BJ (cell line): ENCODE measurements around the gene DNAJB1. TPM values are rescaled to one million over a fixed set of nuclear protein-coding genes. Genes with fewer than 3 reads are reported as not detected.

Experiments
- CTCF ChIA-PET: fragments of 350-600 bp; formaldehyde crosslinking; extraction: SDS; loops from one replicate; lab custom pipeline; 2021; ENCODE audit warnings: antibody characterized with exemption, inconsistent platforms; lab: Yijun Ruan, JAX
- POLR2A ChIA-PET: fragments of 300-600 bp; sonication (Branson Sonifier 250); formaldehyde crosslinking; extraction: SDS; loops from one replicate; lab custom pipeline; 2021; ENCODE audit warnings: antibody characterized with exemption; lab: Charles Lee
- DNase-seq: peaks from one replicate; pipeline ENCODE4 v3.0.0-alpha.2; 2011; ENCODE audit warnings: low read depth
- H3K27me3 ChIP-seq: 2 replicates; pipeline ENCODE4 v1.6.0; 2011; ENCODE audit warnings: low read length; ENCODE audit not compliant: control insufficient read depth, insufficient read depth
- H3K36me3 ChIP-seq: 2 replicates; pipeline ENCODE4 v1.5.1; 2011; ENCODE audit warnings: low read length; ENCODE audit not compliant: control insufficient read depth, insufficient read depth
- H3K4me3 ChIP-seq: 2 replicates; pipeline ENCODE4 v1.5.1; 2011; ENCODE audit warnings: low read depth, mild to moderate bottlenecking, control low read depth, low read length
- CTCF ChIP-seq: IDR thresholded peaks from 2 replicates; pipeline ENCODE4 v1.5.1; 2011; ENCODE audit warnings: low read depth, mild to moderate bottlenecking, control low read depth, inconsistent platforms, low read length, moderate library complexity; ENCODE audit not compliant: insufficient read depth
- polyA plus RNA-seq: library from polyadenylated mRNA; depleted of rRNA; stranded (reverse); fragments of >200 nt; gene quantifications from 2 replicates; pipeline ENCODE4 v1.2.3, GENCODE V29; 2011

Gene DNAJB1
- polyA plus RNA-seq, 1 experiment, result 133 TPM

GRCh38 chr19:14515501-14516047, 2.6 kb downstream of the DNAJB1 start:
- no peak for TF ChIP-seq CTCF
- H3K4me3 ChIP-seq, result no peak overlapping the region
- no peaks in the 10 kb centered on the region for H3K27me3 ChIP-seq
- POLR2A ChIA-PET, result no interaction called here
- CTCF ChIA-PET, result interaction anchor here (1.1 to 3.6 kb wide), 3 partner anchors 10 to 36 kb away, joined by 3 to 23 read pairs (median 5); no protein-coding TSS in a partner anchor
- no peak for DNase-seq
- H3K36me3 ChIP-seq, result peaks cover 13% of the 10 kb centered on the region

DNA sequence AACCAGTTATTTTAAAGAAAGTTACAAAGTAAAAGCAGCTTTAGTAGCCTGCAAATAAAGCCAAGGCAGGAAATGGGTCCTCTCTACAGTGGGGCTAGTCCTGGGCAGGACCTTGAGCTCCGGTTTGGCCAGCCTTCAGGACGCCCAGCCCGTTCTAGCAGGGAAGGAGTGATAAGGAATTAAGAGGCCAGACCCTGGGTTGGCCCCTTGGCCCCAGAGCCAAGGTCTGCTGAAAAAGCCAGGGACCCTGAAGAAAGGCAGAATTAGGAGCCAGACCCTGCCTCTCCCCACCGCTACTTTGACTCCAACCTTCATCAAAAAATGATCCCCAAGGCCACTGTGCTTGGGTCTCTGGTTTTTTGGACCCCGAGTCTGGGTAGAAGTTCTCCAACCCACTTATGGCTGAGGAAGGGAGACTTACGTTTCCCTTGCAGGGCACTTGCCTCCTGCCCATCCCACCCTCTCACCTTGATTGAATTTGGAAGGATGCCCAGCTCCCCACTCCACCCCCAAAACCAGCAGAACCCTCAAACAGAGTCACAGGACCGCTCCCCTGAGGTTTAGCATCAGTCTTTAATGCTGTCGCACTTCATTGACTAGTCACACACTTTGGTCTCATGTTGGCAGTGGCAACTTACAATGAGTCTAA, 3.9 kb downstream of the DNAJB1 start:
- no peak for TF ChIP-seq CTCF
- DNase-seq, result no peak
- H3K4me3 ChIP-seq, result no peak overlapping the region
- ChIA-PET CTCF (no interaction called here), POLR2A (no interaction called here)
- H3K36me3 ChIP-seq, result peaks cover 13% of the 10 kb centered on the region
- no peaks in the 10 kb centered on the region for H3K27me3 ChIP-seq

DNA sequence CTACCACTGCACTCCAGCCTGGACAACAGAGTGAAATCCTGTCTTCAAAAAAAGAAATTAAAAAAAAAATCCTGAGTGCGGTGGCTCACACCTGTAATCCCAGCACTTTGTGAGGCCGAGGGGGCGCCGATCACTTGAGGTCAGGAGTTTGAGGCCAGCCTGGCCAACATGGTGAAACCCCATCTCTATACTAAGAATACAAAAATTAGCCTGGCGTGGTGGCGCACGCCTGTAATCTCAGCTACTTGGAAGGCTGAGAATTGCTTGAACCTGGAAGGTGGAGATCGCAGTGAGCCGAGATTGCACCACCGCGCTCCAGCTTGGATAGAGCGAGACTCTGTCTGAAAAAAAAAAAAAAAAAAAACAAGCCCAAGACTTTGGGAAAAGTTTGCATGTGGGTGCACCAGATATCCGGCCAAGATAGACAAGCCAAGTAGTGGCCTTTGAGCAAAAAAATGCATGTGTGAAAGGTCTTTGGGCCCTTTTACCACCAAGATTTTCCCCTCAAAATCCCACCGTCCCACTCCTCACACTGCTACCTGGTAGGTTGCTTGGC, 5.7 kb downstream of the DNAJB1 start:
- DNase-seq, result no peak
- Histone ChIP-seq H3K27me3 (no peaks in the 10 kb centered on the region), H3K36me3 (peaks cover 13% of the 10 kb centered on the region), H3K4me3 (no peak overlapping the region)
- CTCF ChIA-PET, result no interaction called here
- POLR2A ChIA-PET, result no interaction called here
- TF ChIP-seq CTCF, result no peak

GRCh38 chr19:14511229-14511593, 7.0 kb downstream of the DNAJB1 start:
- Histone ChIP-seq H3K27me3 (no peaks in the 10 kb centered on the region), H3K36me3 (peaks cover 11% of the 10 kb centered on the region), H3K4me3 (no peak overlapping the region)
- ChIA-PET CTCF (interaction anchor here (0.5 kb wide), 1 partner anchor 40 kb away, joined by 4 read pairs; no protein-coding TSS in a partner anchor), POLR2A (no interaction called here)
- DNase-seq, result no peak
- TF ChIP-seq CTCF, result no peak
